Suprapubic skin (tissue), 4 donors: ENCODE measurements around the gene C11orf24.

Source experiments
- EP300 ChIP-seq: sonication (generic); formaldehyde crosslinking; IDR thresholded peaks from one replicate; pipeline ENCODE4 v1.6.1; 2017; ENCODE audit warnings: antibody characterized with exemption
- POLR2A ChIP-seq, 2 donors: fragments of 450-650 bp; IDR thresholded peaks; one replicate each; pipeline ENCODE4 v1.6.1; 2017; ENCODE audit warnings: antibody characterized with exemption in 2 of 2, mild to moderate bottlenecking in 2 of 2, moderate library complexity in 2 of 2
- POLR2AphosphoS5 ChIP-seq, 3 donors: sonication (generic); formaldehyde crosslinking; IDR thresholded peaks; one replicate each; pipeline ENCODE4 v1.6.1; 2017; ENCODE audit warnings: antibody characterized with exemption in 3 of 3
- TF ChIP-seq, protein P1 (sequence below), 2 donors: fragments of 200-600 bp in 1 of 2; fragments of 450-650 bp in 1 of 2; sonication (generic) in 1 of 2; IDR thresholded peaks; one replicate each; pipeline ENCODE4 v1.5.1; 2016 to 2019; ENCODE audit warnings: antibody characterized with exemption in 2 of 2, mild to moderate bottlenecking in 1 of 2, moderate library complexity in 1 of 2

DNA sequence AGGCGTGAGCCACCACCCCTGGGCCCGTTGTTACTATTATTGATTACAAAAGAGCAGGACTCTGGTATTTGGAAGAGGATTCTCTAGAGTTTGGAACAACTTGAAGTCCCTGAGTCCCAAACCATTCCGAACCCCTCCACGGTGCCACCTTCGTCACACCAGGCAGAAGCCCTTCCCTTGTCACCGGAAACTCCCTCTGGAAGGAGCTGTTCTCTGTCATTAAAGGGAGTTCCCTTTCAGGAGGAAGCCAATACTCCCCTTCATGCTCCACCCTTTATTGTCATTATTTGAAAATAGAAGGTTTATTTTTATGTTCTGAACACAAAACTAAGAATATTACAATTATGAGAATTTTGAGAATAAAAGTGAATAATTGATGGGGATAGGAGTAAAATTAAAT, 5.1 kb upstream of the C11orf24 start:
- TF ChIP-seq, protein P1, sequence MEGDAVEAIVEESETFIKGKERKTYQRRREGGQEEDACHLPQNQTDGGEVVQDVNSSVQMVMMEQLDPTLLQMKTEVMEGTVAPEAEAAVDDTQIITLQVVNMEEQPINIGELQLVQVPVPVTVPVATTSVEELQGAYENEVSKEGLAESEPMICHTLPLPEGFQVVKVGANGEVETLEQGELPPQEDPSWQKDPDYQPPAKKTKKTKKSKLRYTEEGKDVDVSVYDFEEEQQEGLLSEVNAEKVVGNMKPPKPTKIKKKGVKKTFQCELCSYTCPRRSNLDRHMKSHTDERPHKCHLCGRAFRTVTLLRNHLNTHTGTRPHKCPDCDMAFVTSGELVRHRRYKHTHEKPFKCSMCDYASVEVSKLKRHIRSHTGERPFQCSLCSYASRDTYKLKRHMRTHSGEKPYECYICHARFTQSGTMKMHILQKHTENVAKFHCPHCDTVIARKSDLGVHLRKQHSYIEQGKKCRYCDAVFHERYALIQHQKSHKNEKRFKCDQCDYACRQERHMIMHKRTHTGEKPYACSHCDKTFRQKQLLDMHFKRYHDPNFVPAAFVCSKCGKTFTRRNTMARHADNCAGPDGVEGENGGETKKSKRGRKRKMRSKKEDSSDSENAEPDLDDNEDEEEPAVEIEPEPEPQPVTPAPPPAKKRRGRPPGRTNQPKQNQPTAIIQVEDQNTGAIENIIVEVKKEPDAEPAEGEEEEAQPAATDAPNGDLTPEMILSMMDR (IDR thresholded peaks at IDR 0.05): no peak
- TF ChIP-seq POLR2A (IDR thresholded peaks at IDR 0.05) (no peak), POLR2AphosphoS5 (IDR thresholded peaks at IDR 0.05) (no peak), EP300 (no peak)
